Measurements from ENCODE around the gene PTGFRN. TPM values are rescaled to one million over a fixed set of nuclear protein-coding genes. Genes with fewer than 3 reads are reported as not detected.
A peak's percentile ranks its signal among the peaks of the same experiment; 100 is the strongest.

The PTGFRN gene
- total RNA-seq, 5 donors from 2014 or later (not counting 1 experiment from before 2014, with no cell fraction given): 0.53 to 0.79 (median 0.63) TPM

- WGBS (ENCODE audit: insufficient coverage): no CpG with 5 or more reads among the region's 1 CpG
- no peaks in the 10 kb centered on the region for H3K9me3 ChIP-seq
- CTCF ChIA-PET: interaction anchor here in 1 of 2 donors (0.5 kb wide), 1 partner anchor 113 kb away, joined by 12 read pairs; no protein-coding TSS in a partner anchor
- no peak for DNase-seq
- no peak overlapping the region for H3K27ac Mint-ChIP-seq
- H3K4me3 Mint-ChIP-seq: no peak overlapping the region
- H3K4me3 ChIP-seq (ENCODE audit: control insufficient read depth in 1 of 2, extremely low read depth in 1 of 2, low read length in 1 of 2): no peak overlapping the region
- ATAC-seq (replicated peaks in 1 of 4): no peak
- H3K27ac ChIP-seq (ENCODE audit: low read length): no peak overlapping the region
- no peaks in the 10 kb centered on the region for H3K27me3 Mint-ChIP-seq
- H3K27me3 ChIP-seq (replicated peaks in 1 of 2; ENCODE audit: control insufficient read depth in 2 of 2, extremely low read depth in 1 of 2, insufficient read depth in 2 of 2, low read length in 1 of 2): no peaks in the 10 kb centered on the region
- peaks cover 0 to 3% of the 10 kb centered on the region in 2 donors for H3K36me3 ChIP-seq (ENCODE audit: control insufficient read depth in 2 of 2, extremely low read depth in 1 of 2, insufficient read depth in 1 of 2, low read length in 1 of 2)
- H3K9me3 Mint-ChIP-seq: no peaks in the 10 kb centered on the region
- peaks cover 4 to 8% of the 10 kb centered on the region in 2 experiments for H3K4me1 ChIP-seq (ENCODE audit: control insufficient read depth in 1 of 2, extremely low read depth in 1 of 2, insufficient read depth in 2 of 2, low read length in 2 of 2)
- peaks cover 20 to 24% (median 21%) of the 10 kb centered on the region in 3 donors for H3K4me1 Mint-ChIP-seq
- no peaks in the 10 kb centered on the region for H3K36me3 Mint-ChIP-seq
- POLR2A ChIA-PET: no interaction called here
Observed at GRCh38 chr1:116943438-116943837, 33.7 kb downstream of the PTGFRN start.

GRCh38 chr1:116944613-116945012 lies 34.9 kb downstream of the PTGFRN start:
- CTCF ChIA-PET: no interaction called here
- H3K4me3 ChIP-seq (ENCODE audit: control insufficient read depth in 1 of 2, extremely low read depth in 1 of 2, low read length in 1 of 2): no peak overlapping the region
- DNase-seq (no peak), ATAC-seq (replicated peaks in 1 of 4) (no peak)
- H3K27ac Mint-ChIP-seq: no peak overlapping the region
- H3K36me3 Mint-ChIP-seq: no peaks in the 10 kb centered on the region
- H3K9me3 Mint-ChIP-seq: no peaks in the 10 kb centered on the region
- peaks cover 20 to 24% (median 21%) of the 10 kb centered on the region in 3 donors for H3K4me1 Mint-ChIP-seq
- H3K4me3 Mint-ChIP-seq: no peak overlapping the region
- POLR2A ChIA-PET: no interaction called here
- H3K36me3 ChIP-seq (ENCODE audit: control insufficient read depth in 2 of 2, extremely low read depth in 1 of 2, insufficient read depth in 1 of 2, low read length in 1 of 2): peaks cover 0 to 7% of the 10 kb centered on the region in 2 donors
- H3K9me3 ChIP-seq: no peaks in the 10 kb centered on the region
- no peak overlapping the region for H3K27ac ChIP-seq (ENCODE audit: low read length)
- H3K4me1 ChIP-seq (ENCODE audit: control insufficient read depth in 1 of 2, extremely low read depth in 1 of 2, insufficient read depth in 2 of 2, low read length in 2 of 2): peaks cover 4 to 8% of the 10 kb centered on the region in 2 experiments
- WGBS (ENCODE audit: insufficient coverage): 96% methylated on average over 42 of the region's 42 CpGs
- no peaks in the 10 kb centered on the region for H3K27me3 ChIP-seq (replicated peaks in 1 of 2; ENCODE audit: control insufficient read depth in 2 of 2, extremely low read depth in 1 of 2, insufficient read depth in 2 of 2, low read length in 1 of 2)
- no peaks in the 10 kb centered on the region for H3K27me3 Mint-ChIP-seq

- no peaks in the 10 kb centered on the region for H3K27me3 ChIP-seq (replicated peaks in 1 of 2; ENCODE audit: control insufficient read depth in 2 of 2, extremely low read depth in 1 of 2, insufficient read depth in 2 of 2, low read length in 1 of 2)
- peak overlapping the region in 1 of 2 donors; percentile 24 for H3K27ac Mint-ChIP-seq
- peaks cover 0 to 7% of the 10 kb centered on the region in 2 donors for H3K36me3 ChIP-seq (ENCODE audit: control insufficient read depth in 2 of 2, extremely low read depth in 1 of 2, insufficient read depth in 1 of 2, low read length in 1 of 2)
- no CpG with 5 or more reads among the region's 5 CpGs for WGBS (ENCODE audit: insufficient coverage)
- no peaks in the 10 kb centered on the region for H3K9me3 ChIP-seq
- no peak overlapping the region for H3K4me3 Mint-ChIP-seq
- no peaks in the 10 kb centered on the region for H3K9me3 Mint-ChIP-seq
- ChIA-PET POLR2A (interaction anchor here in 1 of 2 donors (0.6 kb wide), 1 partner anchor 32 kb away, joined by 4 read pairs; no protein-coding TSS in a partner anchor), CTCF (interaction anchor here (0.5 to 0.6 kb wide), 3 partner anchors 29 to 806 kb away, joined by 3 to 6 read pairs (median 3); no protein-coding TSS in a partner anchor)
- H3K27me3 Mint-ChIP-seq: no peaks in the 10 kb centered on the region
- H3K36me3 Mint-ChIP-seq: no peaks in the 10 kb centered on the region
- H3K4me1 Mint-ChIP-seq: peaks cover 20 to 24% (median 21%) of the 10 kb centered on the region in 3 donors
- H3K4me1 ChIP-seq (ENCODE audit: control insufficient read depth in 1 of 2, extremely low read depth in 1 of 2, insufficient read depth in 2 of 2, low read length in 2 of 2): peaks cover 4 to 8% of the 10 kb centered on the region in 2 experiments
- no peak overlapping the region for H3K27ac ChIP-seq (ENCODE audit: low read length)
- ATAC-seq (replicated peaks in 1 of 4): no peak
- DNase-seq: no peak
- H3K4me3 ChIP-seq (ENCODE audit: control insufficient read depth in 1 of 2, extremely low read depth in 1 of 2, low read length in 1 of 2): no peak overlapping the region
Observed at GRCh38 chr1:116945421-116945820, 35.7 kb downstream of the PTGFRN start.

GRCh38 chr1:116945996-116946395 lies 36.3 kb downstream of the PTGFRN start:
- DNase-seq (no peak), ATAC-seq (replicated peaks in 1 of 4) (no peak)
- no peaks in the 10 kb centered on the region for H3K27me3 Mint-ChIP-seq
- no CpG with 5 or more reads among the region's 1 CpG for WGBS (ENCODE audit: insufficient coverage)
- H3K4me1 Mint-ChIP-seq: peaks cover 20 to 24% (median 21%) of the 10 kb centered on the region in 3 donors
- ChIA-PET POLR2A (no interaction called here), CTCF (no interaction called here)
- H3K27ac Mint-ChIP-seq: no peak overlapping the region
- no peak overlapping the region for H3K4me3 ChIP-seq (ENCODE audit: control insufficient read depth in 1 of 2, extremely low read depth in 1 of 2, low read length in 1 of 2)
- peaks cover 4 to 8% of the 10 kb centered on the region in 2 experiments for H3K4me1 ChIP-seq (ENCODE audit: control insufficient read depth in 1 of 2, extremely low read depth in 1 of 2, insufficient read depth in 2 of 2, low read length in 2 of 2)
- no peak overlapping the region for H3K4me3 Mint-ChIP-seq
- no peaks in the 10 kb centered on the region for H3K9me3 Mint-ChIP-seq
- H3K36me3 Mint-ChIP-seq: no peaks in the 10 kb centered on the region
- no peaks in the 10 kb centered on the region for H3K9me3 ChIP-seq
- no peak overlapping the region for H3K27ac ChIP-seq (ENCODE audit: low read length)
- H3K27me3 ChIP-seq (replicated peaks in 1 of 2; ENCODE audit: control insufficient read depth in 2 of 2, extremely low read depth in 1 of 2, insufficient read depth in 2 of 2, low read length in 1 of 2): no peaks in the 10 kb centered on the region
- H3K36me3 ChIP-seq (ENCODE audit: control insufficient read depth in 2 of 2, extremely low read depth in 1 of 2, insufficient read depth in 1 of 2, low read length in 1 of 2): peaks cover 0 to 7% of the 10 kb centered on the region in 2 donors

- ATAC-seq (replicated peaks in 1 of 4): no peak
- ChIA-PET POLR2A (no interaction called here), CTCF (no interaction called here)
- H3K4me1 Mint-ChIP-seq: peaks cover 17 to 22% (median 19%) of the 10 kb centered on the region in 3 donors
- no peaks in the 10 kb centered on the region for H3K9me3 ChIP-seq
- H3K4me3 Mint-ChIP-seq: no peak overlapping the region
- no peak overlapping the region for H3K4me3 ChIP-seq (ENCODE audit: control insufficient read depth in 1 of 2, extremely low read depth in 1 of 2, low read length in 1 of 2)
- DNase-seq: no peak
- H3K4me1 ChIP-seq (ENCODE audit: control insufficient read depth in 1 of 2, extremely low read depth in 1 of 2, insufficient read depth in 2 of 2, low read length in 2 of 2): peaks cover 1 to 8% of the 10 kb centered on the region in 2 experiments
- no peaks in the 10 kb centered on the region for H3K27me3 ChIP-seq (replicated peaks in 1 of 2; ENCODE audit: control insufficient read depth in 2 of 2, extremely low read depth in 1 of 2, insufficient read depth in 2 of 2, low read length in 1 of 2)
- H3K9me3 Mint-ChIP-seq: no peaks in the 10 kb centered on the region
- H3K27ac ChIP-seq (ENCODE audit: low read length): no peak overlapping the region
- no peak overlapping the region for H3K27ac Mint-ChIP-seq
- H3K36me3 Mint-ChIP-seq: no peaks in the 10 kb centered on the region
- peaks cover 0 to 7% of the 10 kb centered on the region in 2 donors for H3K36me3 ChIP-seq (ENCODE audit: control insufficient read depth in 2 of 2, extremely low read depth in 1 of 2, insufficient read depth in 1 of 2, low read length in 1 of 2)
- H3K27me3 Mint-ChIP-seq: no peaks in the 10 kb centered on the region
- WGBS (ENCODE audit: insufficient coverage): 95% methylated on average over 2 of the region's 5 CpGs
Observed at GRCh38 chr1:116947092-116947860, 37.6 kb downstream of the PTGFRN start.

DNA sequence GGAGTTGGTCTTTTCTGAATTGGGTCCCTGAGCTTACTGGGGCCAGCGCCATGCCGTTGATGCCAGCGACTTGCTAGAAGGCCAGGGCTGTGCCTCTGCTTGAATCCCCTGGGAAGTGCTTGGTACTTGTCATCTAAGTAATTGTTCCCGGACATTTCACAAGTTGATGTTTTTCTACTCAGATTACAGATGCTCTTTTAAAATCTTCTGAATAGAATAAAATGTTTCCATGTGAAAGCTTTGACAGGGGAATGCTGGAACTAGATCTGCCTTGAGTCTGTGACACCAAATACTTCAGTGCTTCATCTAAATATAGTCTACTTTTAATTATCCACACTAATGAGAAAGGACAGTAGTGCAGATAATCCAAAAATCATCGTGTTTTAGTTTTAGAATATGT lies 38.3 kb downstream of the PTGFRN start:
- H3K4me1 ChIP-seq (ENCODE audit: control insufficient read depth in 1 of 2, extremely low read depth in 1 of 2, insufficient read depth in 2 of 2, low read length in 2 of 2): peaks cover 0 to 6% of the 10 kb centered on the region in 2 experiments
- Mint-ChIP-seq H3K36me3 (no peaks in the 10 kb centered on the region), H3K27ac (no peak overlapping the region), H3K4me3 (no peak overlapping the region), H3K27me3 (no peaks in the 10 kb centered on the region), H3K9me3 (no peaks in the 10 kb centered on the region), H3K4me1 (peaks cover 10 to 15% (median 11%) of the 10 kb centered on the region in 3 donors)
- CTCF ChIA-PET: no interaction called here
- no peak overlapping the region for H3K27ac ChIP-seq (ENCODE audit: low read length)
- DNase-seq: no peak
- H3K36me3 ChIP-seq (ENCODE audit: control insufficient read depth in 2 of 2, extremely low read depth in 1 of 2, insufficient read depth in 1 of 2, low read length in 1 of 2): peaks cover 0 to 7% of the 10 kb centered on the region in 2 donors
- H3K27me3 ChIP-seq (replicated peaks in 1 of 2; ENCODE audit: control insufficient read depth in 2 of 2, extremely low read depth in 1 of 2, insufficient read depth in 2 of 2, low read length in 1 of 2): no peaks in the 10 kb centered on the region
- no peak overlapping the region for H3K4me3 ChIP-seq (ENCODE audit: control insufficient read depth in 1 of 2, extremely low read depth in 1 of 2, low read length in 1 of 2)
- no peak for ATAC-seq (replicated peaks in 1 of 4)
- POLR2A ChIA-PET: no interaction called here
- 96% methylated on average over 3 of the region's 5 CpGs for WGBS (ENCODE audit: insufficient coverage)
- no peaks in the 10 kb centered on the region for H3K9me3 ChIP-seq

Measured in T-cell (primary cell).